ENCODE results near the gene IDH3B.

GRCh38 chr20:2631228-2631627, 32.8 kb downstream of the IDH3B start:
- TF ChIP-seq, protein P1, sequence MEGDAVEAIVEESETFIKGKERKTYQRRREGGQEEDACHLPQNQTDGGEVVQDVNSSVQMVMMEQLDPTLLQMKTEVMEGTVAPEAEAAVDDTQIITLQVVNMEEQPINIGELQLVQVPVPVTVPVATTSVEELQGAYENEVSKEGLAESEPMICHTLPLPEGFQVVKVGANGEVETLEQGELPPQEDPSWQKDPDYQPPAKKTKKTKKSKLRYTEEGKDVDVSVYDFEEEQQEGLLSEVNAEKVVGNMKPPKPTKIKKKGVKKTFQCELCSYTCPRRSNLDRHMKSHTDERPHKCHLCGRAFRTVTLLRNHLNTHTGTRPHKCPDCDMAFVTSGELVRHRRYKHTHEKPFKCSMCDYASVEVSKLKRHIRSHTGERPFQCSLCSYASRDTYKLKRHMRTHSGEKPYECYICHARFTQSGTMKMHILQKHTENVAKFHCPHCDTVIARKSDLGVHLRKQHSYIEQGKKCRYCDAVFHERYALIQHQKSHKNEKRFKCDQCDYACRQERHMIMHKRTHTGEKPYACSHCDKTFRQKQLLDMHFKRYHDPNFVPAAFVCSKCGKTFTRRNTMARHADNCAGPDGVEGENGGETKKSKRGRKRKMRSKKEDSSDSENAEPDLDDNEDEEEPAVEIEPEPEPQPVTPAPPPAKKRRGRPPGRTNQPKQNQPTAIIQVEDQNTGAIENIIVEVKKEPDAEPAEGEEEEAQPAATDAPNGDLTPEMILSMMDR (IDR thresholded peaks at IDR 0.05), result no peak
- TF ChIP-seq POLR2A (IDR thresholded peaks at IDR 0.05), result no peak
